Nucleus accumbens (tissue), 56 donors: ENCODE data around the gene CYSTM1.
"Not testable (repeated sequence)": the region's sequence is repeated elsewhere in the genome, so short reads cannot be mapped to it uniquely, and the experiment has no call there.

ENCODE experiments used
- DNase-seq, 56 donors: peaks; one replicate each; lab custom pipeline; 2025; lab: John Stamatoyannopoulos, UW

CYSTM1 gene

DNA sequence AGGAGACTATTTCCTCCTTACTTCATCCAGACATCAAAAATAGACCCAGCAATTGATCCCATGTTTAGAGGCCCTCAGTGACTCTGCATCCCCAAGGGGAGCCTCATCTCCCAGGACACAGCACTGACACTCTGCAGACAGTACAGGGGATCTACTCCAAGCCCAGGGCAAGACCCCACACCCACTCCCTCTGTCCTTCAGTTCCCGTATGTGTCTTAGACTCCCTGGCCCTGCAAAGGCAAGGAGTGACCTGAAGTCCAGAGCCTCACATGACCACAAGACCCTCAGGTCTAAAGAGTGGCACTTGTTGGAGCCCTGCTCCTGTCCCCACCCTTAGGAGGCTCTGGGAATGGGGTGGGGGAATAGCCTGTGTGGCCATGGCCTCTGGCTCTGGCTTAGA lies 27.5 kb upstream of the CYSTM1 start:
- no peak for DNase-seq

GRCh38 chr5:140148508-140148907 lies 26.5 kb upstream of the CYSTM1 start:
- peak in 7 of 56 donors; percentile 11 to 40 (median 17) for DNase-seq

DNA sequence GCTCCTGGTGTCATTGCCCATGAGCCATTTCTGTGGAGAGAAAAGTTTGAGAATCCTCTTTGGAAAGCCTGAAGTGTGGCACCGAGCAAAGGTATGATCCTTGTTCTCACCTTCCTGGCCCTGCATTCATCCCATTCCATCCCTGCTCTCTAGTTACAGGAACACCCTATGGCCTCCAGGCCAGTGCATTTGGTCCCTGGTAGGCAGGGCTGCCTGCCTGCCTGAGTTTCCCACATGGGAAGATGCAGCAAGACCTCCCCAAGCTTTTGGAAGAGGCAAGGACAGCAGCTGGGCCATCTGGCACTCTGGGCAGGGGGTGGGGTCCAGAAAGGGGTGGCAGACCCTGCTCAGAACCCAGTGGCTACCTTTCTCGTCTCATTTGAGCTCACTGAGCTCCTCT lies 24.8 kb upstream of the CYSTM1 start:
- no peak for DNase-seq

- DNase-seq: no peak
Measured at GRCh38 chr5:140151144-140152021, 23.6 kb upstream of the CYSTM1 start.

DNA sequence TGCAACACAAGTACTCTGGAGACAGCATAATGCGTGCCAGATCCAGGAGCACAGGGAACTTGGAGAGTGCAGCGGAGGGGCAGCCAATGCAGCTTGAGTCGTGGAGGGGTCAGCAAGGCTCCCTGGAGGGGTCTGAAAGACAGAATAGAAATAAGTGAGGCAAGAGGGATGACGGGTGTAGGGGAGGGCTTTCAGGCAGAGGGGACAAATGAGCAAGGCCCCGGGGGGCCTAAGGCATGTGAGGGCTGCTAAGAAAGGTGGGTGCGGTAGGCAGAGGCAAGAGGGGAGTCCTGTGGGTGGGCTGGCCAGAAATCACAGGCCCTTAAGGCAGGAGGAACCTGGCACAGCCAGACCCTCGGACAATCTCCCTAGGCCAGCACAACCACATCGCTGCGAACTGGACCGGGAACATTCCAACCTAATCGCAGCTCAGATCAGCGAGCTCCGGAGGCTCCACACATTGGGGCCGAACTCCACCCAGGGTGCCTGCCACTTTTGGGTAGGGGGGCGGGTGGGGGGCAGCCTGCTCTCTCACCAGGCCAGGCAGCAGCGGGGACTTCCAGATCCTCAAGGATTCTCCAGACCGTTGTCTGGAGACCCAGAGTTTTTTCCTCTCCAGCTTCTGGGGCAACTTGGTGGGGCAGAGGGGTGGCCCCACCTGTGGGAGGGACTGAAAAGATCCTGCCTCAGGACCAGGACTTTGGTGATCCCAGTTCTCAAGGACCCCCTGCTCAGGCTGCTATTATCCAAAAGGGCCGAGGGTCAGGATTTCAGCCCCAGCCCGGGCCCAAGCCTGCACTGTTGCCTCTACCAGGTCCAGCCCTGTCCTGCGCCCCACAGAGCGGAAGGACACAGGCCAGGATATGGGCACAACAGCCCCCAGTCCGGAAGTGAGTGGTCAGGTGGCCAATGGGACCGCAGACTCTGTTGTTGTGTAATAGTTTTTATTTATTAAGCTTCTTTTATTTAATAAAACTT lies 22.7 kb upstream of the CYSTM1 start:
- DNase-seq: no peak

DNA sequence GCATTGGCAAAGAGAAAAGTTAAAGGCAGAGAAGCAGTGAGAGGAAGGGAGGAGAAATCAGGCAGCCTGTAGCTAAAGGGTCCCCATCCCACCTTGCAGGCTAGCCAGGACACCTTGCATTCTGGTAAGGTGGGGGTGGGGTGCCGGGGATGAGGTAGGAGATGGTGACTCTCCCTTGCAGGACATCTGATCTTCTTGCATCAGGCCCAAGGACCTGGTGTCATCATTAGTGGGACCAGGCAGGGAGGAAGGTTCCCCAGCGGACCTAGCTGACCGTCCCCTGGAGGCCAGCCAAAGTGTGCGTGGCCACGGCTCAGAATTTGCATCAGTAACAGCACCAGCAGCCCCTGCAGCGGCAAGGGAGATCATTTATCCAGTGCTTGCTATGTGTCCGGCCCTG lies 21.7 kb upstream of the CYSTM1 start:
- peak in 1 of 56 donors; percentile 7 for DNase-seq

DNA sequence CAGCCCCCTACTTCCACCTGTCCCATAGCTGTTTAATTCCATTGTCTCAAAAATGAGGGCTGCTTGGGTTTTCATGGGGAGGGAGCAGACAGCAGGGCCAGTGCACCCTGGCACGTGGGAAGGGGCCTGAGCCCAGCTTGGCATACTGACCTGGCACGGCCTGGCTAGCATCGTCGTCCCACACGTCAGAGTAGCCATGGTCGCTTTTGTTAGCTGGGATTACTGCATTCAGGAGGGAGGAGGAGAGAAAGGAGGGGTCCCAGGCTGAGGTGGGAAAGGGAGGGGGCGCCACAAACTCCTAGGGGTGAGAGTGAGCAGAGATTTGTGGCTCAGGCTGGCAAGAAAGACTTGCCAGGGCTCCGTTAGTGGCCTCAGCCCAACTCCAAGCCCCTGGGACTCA lies 21.1 kb upstream of the CYSTM1 start:
- DNase-seq: peak in 22 of 56 donors; percentile 5 to 66 (median 34)

GRCh38 chr5:140154710-140155381 lies 20.1 kb upstream of the CYSTM1 start:
- not testable (repeated sequence) for DNase-seq

DNA sequence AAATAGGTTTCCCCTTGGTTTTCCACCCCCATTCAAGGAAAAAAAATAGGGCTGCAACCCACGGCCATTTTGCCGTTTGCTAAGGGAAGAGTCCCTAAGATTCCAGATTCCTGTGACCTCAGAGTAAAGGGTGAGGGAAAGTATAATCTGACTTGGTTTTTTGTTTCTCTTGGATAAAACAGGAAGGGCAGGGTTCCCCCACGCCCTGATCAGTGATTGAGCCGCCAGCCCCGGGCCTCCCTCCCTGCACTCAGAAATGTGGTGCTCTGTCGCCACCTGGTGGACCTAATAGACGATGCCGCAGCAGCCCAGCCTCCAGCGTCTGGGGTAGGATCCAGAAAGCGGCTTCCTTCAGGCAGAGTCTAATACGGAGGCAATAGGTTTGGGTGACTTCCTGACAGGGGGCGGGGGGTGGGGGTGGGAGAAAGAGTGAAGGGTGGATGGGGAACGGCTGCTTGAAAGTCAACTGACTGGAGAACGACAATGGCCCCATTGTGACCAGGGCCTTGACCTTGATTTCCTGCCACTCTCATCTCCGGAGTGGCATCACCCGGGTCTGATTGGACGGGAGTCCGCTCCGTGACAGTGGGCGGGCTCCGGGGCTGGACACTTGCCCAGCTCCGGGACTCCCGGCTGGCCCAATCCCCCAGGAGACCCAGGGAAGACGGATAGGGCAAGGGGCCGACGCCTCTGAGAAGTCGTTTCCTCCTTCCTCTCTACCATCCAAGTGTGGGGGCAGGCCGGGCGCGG lies 17.8 kb upstream of the CYSTM1 start:
- peak; percentile 43 to 98 (median 92) for DNase-seq

DNA sequence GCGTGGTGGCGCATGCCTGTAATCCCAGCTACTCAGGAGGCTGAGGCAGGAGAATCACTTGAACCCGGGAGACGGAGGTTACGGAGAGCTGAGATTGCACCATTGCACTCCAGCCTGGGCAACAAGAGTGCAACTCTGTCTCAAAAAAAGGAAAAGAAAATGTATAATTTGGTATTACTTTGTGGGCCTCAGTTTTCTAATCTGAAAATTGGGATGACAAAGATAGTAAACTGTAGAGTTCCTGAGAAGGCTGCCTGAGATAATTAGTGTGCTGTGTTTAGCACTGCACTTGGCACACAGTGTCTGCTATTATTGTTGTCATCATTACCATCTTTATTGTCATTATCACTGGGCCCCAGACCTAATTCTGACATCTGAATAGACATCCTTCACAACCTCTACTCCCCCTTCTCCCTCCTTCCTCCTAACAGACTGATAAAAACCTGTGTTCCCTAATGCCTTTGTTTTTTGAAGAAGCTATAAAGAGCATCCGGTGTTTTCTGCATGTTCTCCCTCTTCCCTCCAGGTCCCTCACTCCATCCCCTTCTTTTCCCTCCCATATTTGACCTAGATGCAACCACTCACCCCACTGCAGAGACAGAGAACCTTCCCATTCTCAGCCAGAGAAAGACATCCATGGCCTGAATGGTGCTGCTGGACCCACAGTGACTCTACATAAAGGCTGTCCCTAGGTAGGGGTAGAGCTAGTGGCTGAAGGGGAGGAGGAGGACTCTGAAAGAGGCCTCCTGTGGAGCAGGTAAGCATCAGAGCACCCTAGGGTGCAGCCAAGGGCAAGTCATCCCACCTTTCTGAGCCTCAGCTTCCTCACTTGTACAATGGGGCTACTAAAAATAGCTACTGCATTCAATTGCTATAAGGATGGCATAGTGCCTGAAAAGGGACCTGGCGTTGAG lies 15.7 kb upstream of the CYSTM1 start:
- DNase-seq: no peak

GRCh38 chr5:140162275-140162674 lies 12.7 kb upstream of the CYSTM1 start:
- no peak for DNase-seq

- DNase-seq: no peak
Measured at GRCh38 chr5:140162781-140163180, 12.2 kb upstream of the CYSTM1 start.

DNA sequence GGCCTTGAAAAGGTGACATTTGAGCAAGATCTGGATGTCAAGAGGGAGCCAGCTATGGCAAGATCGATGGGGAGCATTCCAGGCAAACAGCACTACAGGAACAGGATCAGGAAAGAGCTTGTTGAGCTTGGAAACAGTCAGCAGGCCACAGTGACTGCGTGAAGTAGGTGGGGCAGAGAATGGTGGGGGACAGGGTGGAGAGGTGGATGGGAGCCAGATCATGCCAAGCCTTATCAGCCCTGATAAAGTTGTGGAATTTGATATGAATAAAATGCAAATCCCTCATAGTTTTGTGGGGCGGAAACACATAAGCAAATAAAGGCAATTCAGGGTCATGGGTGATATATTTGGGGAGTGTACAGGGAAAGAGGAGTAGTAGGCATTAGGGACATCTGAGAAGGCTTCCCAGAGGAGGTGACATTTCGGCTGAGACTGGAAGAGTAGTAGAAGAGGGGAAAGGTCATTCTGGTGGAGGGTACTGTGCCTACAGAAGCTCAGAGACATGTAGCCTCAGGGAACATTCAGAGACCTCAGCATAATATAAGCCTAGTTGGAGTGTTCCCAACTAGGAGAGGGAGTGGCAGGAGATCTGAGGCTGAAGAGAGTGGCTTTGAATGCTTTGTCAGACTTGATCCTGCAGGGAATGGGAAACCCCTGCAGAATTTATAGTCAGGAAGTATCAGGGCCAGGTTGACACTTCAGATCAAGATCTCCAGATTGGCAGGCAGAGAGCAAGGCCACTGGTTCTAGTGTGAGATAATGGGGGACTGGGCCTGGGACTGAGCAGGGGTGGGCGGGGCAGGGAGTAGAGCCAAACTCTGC lies 9.7 kb upstream of the CYSTM1 start:
- no peak for DNase-seq

DNA sequence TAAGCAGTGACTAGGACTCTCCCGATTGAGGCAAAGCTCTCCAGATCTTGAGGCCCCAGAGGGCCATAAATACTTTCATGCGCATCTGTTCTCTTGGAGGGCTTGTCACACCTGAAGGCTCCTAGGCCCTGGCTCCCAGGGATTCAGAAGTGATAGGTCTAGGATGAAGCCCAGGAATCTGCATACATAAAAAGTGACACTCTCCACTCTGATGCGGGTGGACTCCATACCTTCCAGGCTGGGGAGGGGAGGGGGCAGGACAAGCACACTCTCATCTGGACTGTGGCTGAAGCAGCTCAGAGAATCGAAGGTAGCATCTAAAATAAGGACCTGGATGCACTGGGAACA lies 9.1 kb upstream of the CYSTM1 start:
- DNase-seq: no peak

DNA sequence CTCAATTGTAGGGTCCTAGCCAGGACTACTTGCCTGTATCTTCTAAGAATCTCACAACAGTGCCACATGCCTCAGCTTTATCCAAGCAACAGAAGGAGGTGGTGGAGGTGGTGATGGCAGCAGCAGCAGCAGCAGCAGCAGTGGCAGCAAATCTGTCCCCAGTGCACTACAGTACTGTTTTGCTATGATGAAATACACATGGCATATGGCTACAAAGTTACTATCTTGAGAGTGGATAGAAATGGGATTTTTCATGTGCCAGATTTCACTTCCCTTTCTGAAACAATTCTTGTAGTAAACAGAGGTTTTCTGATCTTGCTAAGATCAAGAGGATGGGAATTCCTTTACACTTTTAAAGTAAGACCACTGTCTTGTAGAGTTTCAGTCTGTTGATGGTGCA lies 8.1 kb upstream of the CYSTM1 start:
- DNase-seq: no peak

DNA sequence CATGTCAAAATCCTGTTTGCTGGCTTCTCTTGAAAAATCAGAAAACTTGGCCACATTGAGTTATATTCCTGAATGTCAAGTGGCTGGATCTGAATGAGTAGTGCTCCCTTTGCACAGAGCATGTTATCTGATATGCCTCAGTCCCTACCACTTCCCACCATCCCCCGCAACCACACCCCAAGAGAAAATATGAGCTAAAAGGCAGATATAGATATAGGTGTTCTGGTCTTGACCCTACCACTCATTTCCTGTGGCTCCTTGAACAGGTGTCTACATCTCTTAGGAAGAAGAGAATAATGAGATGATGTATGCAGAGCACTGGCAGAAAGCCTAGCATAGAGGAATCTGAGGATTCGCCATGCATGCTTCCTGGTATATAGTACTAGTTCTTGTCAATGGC lies 6.6 kb upstream of the CYSTM1 start:
- DNase-seq: no peak

DNA sequence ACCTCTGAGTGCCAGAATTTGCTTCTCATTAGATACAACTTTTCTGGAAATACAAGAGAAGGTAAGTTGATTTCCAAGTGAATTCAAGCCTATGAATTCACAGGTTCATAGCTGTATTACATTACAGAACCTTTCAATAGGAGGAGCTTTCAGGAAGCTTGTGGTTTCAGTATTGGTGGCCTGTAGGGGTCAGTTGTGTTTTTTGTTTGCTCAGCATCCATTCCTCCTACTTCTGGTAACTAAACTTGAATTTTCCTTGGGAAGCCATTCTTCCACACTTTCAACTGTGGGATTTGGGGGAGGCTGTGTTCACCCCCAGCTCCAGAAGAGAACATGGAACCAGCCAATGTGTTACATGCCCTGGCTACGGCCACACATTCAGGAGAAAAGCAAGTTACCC lies 5.6 kb upstream of the CYSTM1 start:
- DNase-seq: no peak

DNA sequence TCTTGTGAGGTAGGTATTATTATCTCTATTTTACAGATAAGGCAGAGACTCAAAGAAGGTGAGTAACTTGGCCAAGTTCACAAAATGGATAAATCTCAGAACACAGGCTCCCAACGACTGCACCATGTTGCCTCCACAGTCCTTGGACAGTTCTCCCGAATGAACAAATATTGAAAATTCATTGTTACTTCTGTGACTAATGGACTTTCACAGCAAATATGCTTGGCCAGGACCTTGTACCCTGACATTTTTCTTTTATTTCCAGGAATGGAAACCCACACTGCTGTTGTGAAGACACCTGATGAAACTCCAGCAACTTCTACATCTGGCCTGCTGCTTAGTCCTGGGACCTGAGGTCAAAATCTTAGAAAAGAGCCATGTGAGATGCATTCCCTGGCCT lies 2.5 kb upstream of the CYSTM1 start:
- DNase-seq: no peak
